PC-9 (cell line): ENCODE measurements around the gene PRKCA. TPM values are rescaled to one million over a fixed set of nuclear protein-coding genes. Genes with fewer than 3 reads are reported as not detected.

Experiments used
- BruUV-seq: library from RNA; stranded (reverse); fragments of 400-500 nt; replicated peaks from 2 replicates; lab custom pipeline; 2021; lab: Mats Ljungman, UMichigan
- CTCF ChIA-PET: fragments of 300-600 bp; sonication (Branson Sonifier 250); formaldehyde crosslinking; loops from one replicate; lab custom pipeline; 2022; ENCODE audit warnings: antibody characterized with exemption; lab: Charles Lee
- POLR2A ChIA-PET: fragments of 300-600 bp; sonication (Branson Sonifier 250); formaldehyde crosslinking; loops from one replicate; lab custom pipeline; 2022; ENCODE audit warnings: antibody characterized with exemption; ENCODE audit not compliant: unreplicated experiment; lab: Charles Lee
- DNase-seq, 2 experiments: peaks; one replicate each; pipeline versions ENCODE4 v3.0.0 to v3.0.0-alpha.2; 2015 to 2022; ENCODE audit warnings: mixed read lengths in 1 of 2
- H2AFZ ChIP-seq: fragments of 200-600 bp; sonication (generic); 2 replicates; pipeline ENCODE4 v1.8.1; 2017; ENCODE audit warnings: antibody characterized with exemption
- H3F3A ChIP-seq: fragments of 200-600 bp; sonication (generic); 2 replicates; pipeline ENCODE4 v1.8.1; 2017; ENCODE audit warnings: antibody characterized with exemption, mild to moderate bottlenecking, low read depth; ENCODE audit not compliant: insufficient read depth
- H3K27ac ChIP-seq: fragments of 200-600 bp; sonication (generic); 2 replicates; pipeline ENCODE4 v1.6.1; 2016; ENCODE audit warnings: mixed run types
- H3K27me3 ChIP-seq: fragments of 200-600 bp; sonication (generic); 2 replicates; pipeline ENCODE4 v1.6.1; 2016; ENCODE audit warnings: low read depth, mixed run types; ENCODE audit not compliant: insufficient read depth
- H3K36me3 ChIP-seq: fragments of 200-600 bp; sonication (generic); 2 replicates; pipeline ENCODE4 v1.6.1; 2016; ENCODE audit warnings: low read depth, mixed run types
- H3K4me1 ChIP-seq: fragments of 200-600 bp; sonication (generic); replicated peaks from 2 replicates; pipeline ENCODE4 v1.6.1; 2016; ENCODE audit warnings: mixed run types; ENCODE audit not compliant: insufficient read depth
- H3K4me2 ChIP-seq: fragments of 200-600 bp; sonication (generic); 2 replicates; pipeline ENCODE4 v1.6.1; 2017; ENCODE audit warnings: mixed run types
- H3K4me3 ChIP-seq: fragments of 200-600 bp; sonication (generic); 2 replicates; pipeline ENCODE4 v1.6.1; 2016; ENCODE audit warnings: mixed run types
- H3K79me2 ChIP-seq: fragments of 200-600 bp; sonication (generic); 2 replicates; pipeline ENCODE4 v1.6.1; 2017; ENCODE audit warnings: low read depth, mixed run types
- H3K9me2 ChIP-seq: fragments of 200-600 bp; sonication (generic); 2 replicates; pipeline ENCODE4 v1.8.1; 2017; ENCODE audit warnings: mild to moderate bottlenecking; ENCODE audit not compliant: insufficient read depth
- H3K9me3 ChIP-seq: fragments of 200-600 bp; sonication (generic); 2 replicates; pipeline ENCODE4 v1.8.1; 2016; ENCODE audit warnings: low read depth; ENCODE audit not compliant: insufficient read depth
- H4K20me1 ChIP-seq: fragments of 200-600 bp; sonication (generic); 2 replicates; pipeline ENCODE4 v1.8.1; 2017; ENCODE audit not compliant: insufficient read depth
- CTCF ChIP-seq: fragments of 200-600 bp; sonication (generic); conservative IDR thresholded peaks from 2 replicates; pipeline ENCODE4 v1.6.1; 2017; ENCODE audit warnings: mixed run types, antibody characterized with exemption, mild to moderate bottlenecking, moderate library complexity
- EZH2 ChIP-seq: fragments of 200-600 bp; sonication (generic); IDR thresholded peaks from 2 replicates; pipeline ENCODE4 v1.8.0; 2017; ENCODE audit warnings: antibody characterized with exemption, low read depth
- intact Hi-C: fragments of 100-400 bp; cut with micrococcal nuclease; formaldehyde crosslinking; loops from one replicate; pipeline ENCODE4 v1.10.0; 2022; ENCODE audit not compliant: unreplicated experiment
- total RNA-seq: library from RNA; stranded (reverse); gene quantifications from 2 replicates; pipeline ENCODE4 v1.2.3, GENCODE V29; 2021

PRKCA gene
- total RNA-seq, 1 experiment from 2014 or later: 23.1 TPM

DNA sequence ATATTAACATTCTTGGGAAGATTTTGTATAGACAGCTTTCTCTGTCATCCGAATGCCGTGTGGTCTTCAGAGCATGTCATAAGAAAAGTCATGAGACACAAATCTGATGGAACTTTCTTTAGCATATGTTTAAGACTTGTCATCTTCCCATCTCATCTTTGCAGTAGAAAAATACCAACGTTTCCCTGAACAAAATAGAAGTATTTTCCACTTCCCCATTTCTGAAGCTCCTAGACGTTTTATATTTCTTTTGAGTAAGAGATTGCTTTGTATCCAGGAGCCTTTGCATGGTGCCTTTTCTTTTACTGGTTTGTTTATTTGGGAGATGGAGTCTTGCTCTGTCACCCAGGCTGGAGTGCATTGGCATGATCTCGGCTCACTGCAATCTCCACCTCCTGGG, 235.1 kb downstream of the PRKCA start:
- ChIA-PET POLR2A (no interaction called here), CTCF (no interaction called here)
- Histone ChIP-seq H3K4me2 (no peak overlapping the region), H3K4me1 (no peaks in the 10 kb centered on the region), H3K9me3 (no peaks in the 10 kb centered on the region), H3K27me3 (no peaks in the 10 kb centered on the region), H3K4me3 (no peak overlapping the region), H2AFZ (no peak overlapping the region), H3F3A (peaks cover 2% of the 10 kb centered on the region; the same call in 1 of the 2 replicates), H4K20me1 (no peaks in the 10 kb centered on the region), H3K36me3 (no peaks in the 10 kb centered on the region), H3K9me2 (no peaks in the 10 kb centered on the region), H3K27ac (no peak overlapping the region), H3K79me2 (no peaks in the 10 kb centered on the region; the same call in 1 of the 2 replicates)
- intact Hi-C loops: no loop called here
- BruUV-seq: no TSS peak
- TF ChIP-seq CTCF: no peak
- TF ChIP-seq EZH2: no peak
- DNase-seq: no peak

DNA sequence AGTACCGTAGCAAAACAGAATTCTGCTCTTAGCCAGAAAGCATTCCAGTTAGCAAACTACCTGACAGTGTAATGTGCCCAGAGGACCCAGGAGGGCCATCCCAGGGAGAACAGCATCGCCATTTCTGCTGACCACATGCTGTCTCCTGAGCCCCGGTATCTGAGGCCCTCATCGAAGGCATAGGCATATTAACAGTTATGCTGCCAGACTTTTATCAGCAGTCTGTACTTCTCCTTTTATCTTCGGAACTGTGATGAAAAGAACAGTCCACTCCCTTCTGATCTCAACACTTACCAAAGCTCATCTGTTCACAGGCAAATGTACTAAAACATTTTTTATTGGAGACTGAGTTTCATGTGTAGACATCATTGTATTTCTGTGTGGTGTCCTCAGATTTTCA, 236.4 kb downstream of the PRKCA start:
- Histone ChIP-seq H3K79me2 (no peaks in the 10 kb centered on the region; the same call in 1 of the 2 replicates), H3K4me3 (no peak overlapping the region), H3K27ac (no peak overlapping the region), H3K4me1 (peaks cover 9% of the 10 kb centered on the region; the same call in 1 of the 2 replicates), H2AFZ (no peak overlapping the region), H3K9me3 (no peaks in the 10 kb centered on the region), H3F3A (peaks cover 6% of the 10 kb centered on the region; the same call in 1 of the 2 replicates), H3K27me3 (no peaks in the 10 kb centered on the region), H3K4me2 (no peak overlapping the region), H4K20me1 (no peaks in the 10 kb centered on the region), H3K9me2 (no peaks in the 10 kb centered on the region), H3K36me3 (no peaks in the 10 kb centered on the region)
- ChIA-PET POLR2A (no interaction called here), CTCF (no interaction called here)
- TF ChIP-seq EZH2: no peak
- TF ChIP-seq CTCF: no peak
- no peak for DNase-seq
- BruUV-seq: no TSS peak
- intact Hi-C loops: no loop called here

- Histone ChIP-seq H2AFZ (no peak overlapping the region), H3K79me2 (no peaks in the 10 kb centered on the region; the same call in 1 of the 2 replicates), H3K4me3 (no peak overlapping the region), H3K4me1 (peaks cover 9% of the 10 kb centered on the region; the same call in 1 of the 2 replicates), H3K36me3 (no peaks in the 10 kb centered on the region), H4K20me1 (no peaks in the 10 kb centered on the region), H3K27ac (no peak overlapping the region), H3K4me2 (no peak overlapping the region), H3F3A (peaks cover 6% of the 10 kb centered on the region; the same call in 1 of the 2 replicates), H3K27me3 (no peaks in the 10 kb centered on the region), H3K9me3 (0 out of 2 replicates have a peak, but pooled peaks cover 7% of the 10 kb centered on the region), H3K9me2 (no peaks in the 10 kb centered on the region)
- no peak for TF ChIP-seq CTCF
- no peak for TF ChIP-seq EZH2
- no peak for DNase-seq
- intact Hi-C loops: loop anchor here (10.0 kb wide), 1 partner anchor 155 kb away; no protein-coding TSS in a partner anchor
- BruUV-seq: no TSS peak
- CTCF ChIA-PET: no interaction called here
- POLR2A ChIA-PET: interaction anchor here (0.6 kb wide), 1 partner anchor 191 kb away, joined by 3 read pairs; no protein-coding TSS in a partner anchor
These were observed 237.8 kb downstream of the PRKCA start for GRCh38 chr17:66540131-66540781.
